Glomerular endothelial cell (primary cell): ENCODE data around the gene OOSP3. TPM values are rescaled to one million over a fixed set of nuclear protein-coding genes. Genes with fewer than 3 reads are reported as not detected.
"Not testable (repeated sequence)": the region's sequence is repeated elsewhere in the genome, so short reads cannot be mapped to it uniquely, and the experiment has no call there.

Experiments
- DNase-seq: peaks from one replicate; pipeline ENCODE4 v3.0.0-alpha.2; 2011; ENCODE audit warnings: low read depth, low spot score; ENCODE audit errors: extremely low read depth
- total RNA-seq: library from RNA; depleted of rRNA; stranded (reverse); fragments of >200 nt; gene quantifications from 2 replicates; pipeline ENCODE4 v1.2.3, GENCODE V29; 2015

OOSP3 gene
- total RNA-seq, 1 donor from 2014 or later: not detected

GRCh38 chr11:59875856-59876519, 2.6 kb upstream of the OOSP3 start:
- DNase-seq: no peak

GRCh38 chr11:59877325-59877724, 1.3 kb upstream of the OOSP3 start:
- no peak for DNase-seq

- DNase-seq: no peak
Measured at GRCh38 chr11:59877784-59878183, 798 bp upstream of the OOSP3 start.

- no peak for DNase-seq
Measured at GRCh38 chr11:59879567-59879966, 985 bp downstream of the OOSP3 start.

DNA sequence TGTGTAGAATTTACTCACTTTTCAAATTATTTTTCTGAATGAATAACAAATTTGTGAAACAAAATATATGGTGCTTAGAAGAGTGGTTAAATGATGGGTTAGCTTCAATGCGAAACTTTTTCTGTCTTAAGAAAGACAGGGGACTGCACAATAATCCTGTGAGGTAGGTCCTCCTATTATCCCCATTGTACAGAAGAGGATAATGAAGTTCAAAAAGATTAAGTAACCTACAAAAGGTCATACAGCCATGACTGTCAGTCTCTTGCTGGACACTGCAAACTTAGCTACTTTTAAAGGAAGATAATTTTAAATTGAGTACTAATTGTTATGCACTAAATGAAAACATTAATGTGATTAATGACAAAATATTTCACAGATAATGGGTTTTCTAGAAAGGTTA, 5.0 kb downstream of the OOSP3 start:
- DNase-seq: no peak

GRCh38 chr11:59887156-59887555, 8.6 kb downstream of the OOSP3 start:
- DNase-seq: not testable (repeated sequence)

DNA sequence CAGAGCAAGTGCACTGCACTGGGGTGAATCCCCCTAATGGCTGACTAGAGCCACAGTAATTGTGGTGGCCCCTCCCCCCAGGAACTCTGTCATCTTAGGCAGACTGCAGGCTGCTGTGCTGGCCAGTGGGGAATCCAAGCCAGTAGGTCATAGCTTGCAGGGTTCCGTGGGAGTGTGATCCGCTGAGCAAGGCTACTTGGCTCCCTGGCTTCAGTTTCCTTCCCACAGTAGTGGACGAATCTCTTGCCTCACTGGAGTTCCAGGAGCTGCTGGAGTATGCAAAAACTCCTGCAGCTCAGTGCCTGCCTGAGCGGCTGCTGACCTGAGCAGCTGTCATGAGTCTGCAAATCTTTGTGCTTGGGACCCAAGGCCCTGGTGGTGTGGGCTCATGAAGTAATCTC, 13.2 kb downstream of the OOSP3 start:
- no peak for DNase-seq

DNA sequence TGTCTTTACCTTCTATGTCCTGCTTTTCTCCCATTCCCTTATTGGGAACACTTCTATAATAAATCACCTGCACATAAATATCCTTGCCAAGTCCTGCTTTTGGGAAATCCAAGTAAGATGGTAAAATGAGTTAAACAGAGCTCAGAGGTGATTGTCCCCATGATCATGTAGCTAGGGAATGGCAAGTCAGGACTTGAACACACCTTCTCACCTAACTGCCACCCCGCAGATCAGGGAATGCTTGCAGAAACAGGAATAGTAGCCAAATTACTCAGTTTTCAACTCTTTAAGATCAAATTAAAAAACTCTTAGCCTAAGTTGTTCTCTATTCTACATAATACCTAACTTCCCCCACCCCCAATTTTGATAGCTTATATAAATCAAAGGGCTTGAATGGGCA, 16.0 kb downstream of the OOSP3 start:
- DNase-seq: no peak

DNA sequence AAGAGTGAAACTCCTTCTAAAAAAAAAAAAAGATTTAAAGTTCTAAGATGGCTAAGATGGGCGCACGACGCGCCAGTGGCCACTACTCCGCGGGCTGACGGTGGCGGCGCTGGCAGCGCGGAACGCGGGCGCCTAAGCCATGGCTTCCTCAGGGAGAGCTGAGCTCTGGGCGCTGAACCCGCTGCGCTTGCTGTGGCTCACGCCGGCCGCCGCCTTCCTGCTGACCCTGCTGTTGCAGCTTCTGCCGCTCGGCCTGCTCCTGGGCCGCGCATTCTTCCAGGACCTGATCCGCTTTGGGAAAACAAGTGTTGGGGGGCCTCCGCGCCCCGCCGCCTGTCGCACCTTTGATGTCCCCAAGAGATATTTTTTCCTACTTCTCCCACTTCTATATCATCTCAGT, 19.5 kb downstream of the OOSP3 start:
- no peak for DNase-seq

- no peak for DNase-seq
Measured at GRCh38 chr11:59898650-59899049, 20.1 kb downstream of the OOSP3 start.

DNA sequence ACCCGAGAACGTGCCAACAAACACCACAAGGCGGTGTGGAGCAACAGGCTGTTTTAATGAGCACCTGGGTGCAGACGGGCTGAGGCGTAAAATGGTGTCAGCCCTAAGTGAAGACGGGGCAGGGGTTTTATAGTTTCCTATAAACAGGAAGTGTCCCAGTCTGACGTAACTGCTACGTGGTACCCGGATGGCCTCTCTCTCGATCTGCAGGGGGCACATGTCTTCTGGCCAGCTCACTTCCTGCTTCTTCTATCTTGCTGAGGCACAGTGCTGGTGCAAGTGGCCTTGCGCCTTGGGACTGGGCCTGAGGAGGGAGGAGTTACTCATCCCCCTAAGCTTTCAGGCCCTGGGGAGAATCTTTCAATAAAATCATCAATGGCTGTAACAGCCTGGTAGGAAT, 20.9 kb downstream of the OOSP3 start:
- DNase-seq: no peak

DNA sequence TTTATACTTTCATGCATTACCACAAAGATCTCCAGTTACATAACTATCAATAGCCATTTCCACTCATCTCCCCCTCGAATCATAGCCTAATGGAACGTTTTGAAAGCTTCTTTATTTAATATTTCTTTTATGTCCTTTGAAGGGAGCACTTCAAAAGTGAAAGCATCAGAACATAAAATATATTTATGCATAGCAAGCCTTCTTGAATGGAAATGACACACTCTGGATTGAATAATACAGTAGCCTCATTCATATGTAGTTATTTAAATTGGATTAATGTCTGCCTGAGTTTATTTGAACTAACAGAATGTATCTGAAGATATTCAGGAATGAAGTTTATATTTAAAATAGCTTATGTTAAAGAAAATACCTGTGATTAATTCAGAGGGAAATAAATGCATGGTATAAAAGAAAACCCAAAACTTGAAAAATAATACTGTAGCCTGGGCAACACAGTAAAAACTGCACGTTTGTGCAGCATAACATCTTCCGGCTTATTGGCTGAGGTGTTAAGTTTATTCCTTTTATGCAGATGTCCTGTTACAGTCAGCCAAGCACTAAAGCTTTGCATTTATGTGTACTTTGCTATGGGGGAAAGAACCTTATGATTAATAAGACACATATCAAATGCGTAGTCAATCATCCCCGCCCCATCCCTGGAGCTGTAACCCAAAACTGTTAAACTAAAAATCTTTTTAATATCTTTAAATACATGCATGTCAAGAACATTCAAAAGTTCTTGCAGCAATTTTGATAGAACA, 22.0 kb downstream of the OOSP3 start:
- no peak for DNase-seq

DNA sequence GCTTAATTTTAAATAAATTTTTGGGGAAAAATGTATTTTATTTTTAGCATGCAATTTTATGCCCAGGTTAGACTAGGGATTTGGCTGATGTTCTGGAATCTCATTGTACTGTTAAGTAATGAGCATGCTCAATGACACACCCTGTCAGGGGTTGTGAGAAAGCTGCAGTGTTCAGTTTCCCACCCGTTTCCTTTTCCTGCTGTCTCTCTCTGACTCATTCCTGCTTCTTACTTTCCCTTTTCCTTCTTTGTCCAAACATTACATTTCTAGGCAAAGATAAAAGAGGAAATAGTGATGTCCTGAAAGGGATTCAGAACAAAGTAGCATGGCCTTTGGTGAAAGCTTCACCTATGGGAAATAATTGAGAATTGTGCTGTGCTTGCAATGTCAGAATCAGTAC, 22.7 kb downstream of the OOSP3 start:
- peak; percentile 90 for DNase-seq

DNA sequence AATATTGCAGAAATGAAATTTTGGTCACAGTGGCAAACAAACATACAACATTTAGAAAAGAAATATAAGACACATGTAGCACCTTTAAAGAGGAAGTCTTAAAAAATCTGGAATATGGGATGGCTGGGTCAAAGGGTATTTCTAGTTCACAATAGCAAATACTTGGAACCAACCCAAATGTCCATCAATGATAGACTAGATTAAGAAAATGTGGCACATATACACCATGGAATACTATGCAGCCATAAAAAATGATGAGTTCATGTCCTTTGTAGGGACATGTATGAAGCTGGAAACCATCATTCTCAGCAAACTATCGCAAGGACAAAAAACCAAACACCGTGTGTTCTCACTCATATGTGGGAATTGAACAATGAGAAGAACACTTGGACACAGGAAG, 25.0 kb downstream of the OOSP3 start:
- DNase-seq: not testable (repeated sequence)

- no peak for DNase-seq
Measured at GRCh38 chr11:59918480-59918879, 39.9 kb downstream of the OOSP3 start.

DNA sequence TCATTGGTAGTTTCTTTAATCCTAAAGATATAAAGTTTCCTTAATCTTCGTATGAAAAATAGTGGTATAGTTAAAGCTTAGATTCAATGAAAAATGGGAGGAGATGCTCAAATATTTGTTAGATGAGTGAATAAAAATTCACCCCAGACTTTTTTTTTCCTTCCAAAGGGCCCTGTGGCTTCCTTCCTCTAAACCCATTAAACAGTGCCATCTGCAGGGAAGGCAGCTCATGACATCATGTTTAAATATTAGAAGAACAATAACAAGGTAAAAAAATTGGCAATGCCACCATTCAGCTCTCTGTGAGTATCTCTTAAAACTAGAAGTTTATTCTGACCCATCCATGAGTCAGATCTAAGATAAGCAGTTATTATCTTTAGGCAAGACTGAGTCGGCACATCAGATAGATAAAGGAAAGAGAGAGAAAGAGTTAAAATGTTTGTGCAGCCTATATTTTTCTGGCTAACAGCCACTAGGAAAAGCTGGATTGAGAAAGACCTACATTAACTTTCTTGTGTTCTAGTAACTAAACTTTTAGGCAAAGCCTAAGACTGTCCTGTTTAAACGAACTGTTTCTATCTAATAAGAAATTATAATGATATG, 40.5 kb downstream of the OOSP3 start:
- no peak for DNase-seq

- DNase-seq: no peak
Measured at GRCh38 chr11:59923813-59924212, 45.2 kb downstream of the OOSP3 start.

- DNase-seq: no peak
Measured at GRCh38 chr11:59931688-59932087, 53.1 kb downstream of the OOSP3 start.

GRCh38 chr11:59938132-59938531, 59.5 kb downstream of the OOSP3 start, which contains the start of gene OOSP1:
Gene OOSP1 (plus strand): TSS chr11:59938432. CDS start chr11:59938455, 23 bp downstream.
- no peak for DNase-seq

DNA sequence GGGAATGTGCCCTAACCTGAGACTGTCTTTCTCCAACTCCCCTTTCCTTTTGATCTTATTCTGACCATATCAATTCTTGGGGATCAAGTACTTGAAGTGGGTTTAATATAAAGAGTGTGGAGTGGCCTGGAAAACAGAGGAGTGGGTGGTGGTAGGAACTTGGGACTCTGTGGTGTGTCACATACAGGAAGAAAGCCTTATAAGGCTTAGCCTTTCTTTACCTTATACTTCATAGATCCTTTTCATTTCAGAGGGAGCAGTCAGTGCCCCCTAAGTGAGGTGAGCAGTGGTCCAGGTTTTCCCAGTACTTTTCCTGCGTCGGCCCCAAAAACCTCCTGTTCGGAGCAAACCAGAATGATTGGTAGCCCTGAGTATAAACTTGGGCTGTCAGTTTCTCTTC, 60.1 kb downstream of the OOSP3 start:
- DNase-seq: no peak

- DNase-seq: no peak
Measured at GRCh38 chr11:59939482-59939881, 60.9 kb downstream of the OOSP3 start.

- no peak for DNase-seq
Measured at GRCh38 chr11:59941091-59941490, 62.5 kb downstream of the OOSP3 start.
